HEK293 (cell line): ENCODE data around the gene PDE11A.

Source experiments
- CTCF ChIA-PET: fragments of 350-600 bp; formaldehyde crosslinking; extraction: SDS; loops from one replicate; lab custom pipeline; 2021; ENCODE audit warnings: antibody characterized with exemption; lab: Yijun Ruan, JAX
- POLR2A ChIA-PET: fragments of 300-600 bp; formaldehyde crosslinking; extraction: SDS; loops from one replicate; lab custom pipeline; 2020; ENCODE audit warnings: antibody characterized with exemption, inconsistent platforms; lab: Yijun Ruan, JAX
- H3K27ac ChIP-seq: fragments of 200-500 bp; sonication (Bioruptor generic); 2 replicates; pipeline ENCODE4 v1.5.1; 2014; ENCODE audit warnings: low read depth, low read length, control low read depth, inconsistent platforms; ENCODE audit errors: extremely low read depth
- H3K36me3 ChIP-seq, 2 experiments: fragments of 200-500 bp in 1 of 2; sonication (Bioruptor generic) in 1 of 2; 1 replicate in 1 of 2; 2 replicates in 1 of 2; pipeline ENCODE4 v1.5.1; 2014 to 2017; ENCODE audit warnings: inconsistent platforms in 2 of 2, low read length in 2 of 2; ENCODE audit not compliant: control insufficient read depth in 2 of 2, insufficient read depth in 1 of 2
- H3K4me1 ChIP-seq: fragments of 200-500 bp; sonication (Bioruptor generic); 2 replicates; pipeline ENCODE4 v1.5.1; 2014; ENCODE audit warnings: mild to moderate bottlenecking, low read length, inconsistent platforms; ENCODE audit not compliant: control insufficient read depth, insufficient read depth
- H3K4me3 ChIP-seq: 2 replicates; pipeline ENCODE4 v1.5.1; 2011; ENCODE audit warnings: low read depth, mild to moderate bottlenecking, control low read depth, low read length, moderate library complexity
- H3K9me3 ChIP-seq: fragments of 200-500 bp; sonication (Bioruptor generic); 2 replicates; pipeline ENCODE4 v1.5.1; 2014; ENCODE audit warnings: low read depth, low read length, inconsistent platforms; ENCODE audit not compliant: control insufficient read depth, insufficient read depth
- GLIS2 ChIP-seq: fragments of 450-650 bp; formaldehyde crosslinking; IDR thresholded peaks from 2 replicates; pipeline ENCODE4 v1.5.1; 2016; ENCODE audit warnings: missing biosample characterization, missing genetic modification characterization
- INSM2 ChIP-seq: fragments of 450-650 bp; formaldehyde crosslinking; IDR thresholded peaks from 2 replicates; pipeline ENCODE4 v1.5.1; 2016; ENCODE audit warnings: missing biosample characterization, missing genetic modification characterization
- KLF17 ChIP-seq: fragments of 450-650 bp; formaldehyde crosslinking; IDR thresholded peaks from 2 replicates; pipeline ENCODE4 v1.5.1; 2016; ENCODE audit warnings: missing biosample characterization, missing genetic modification characterization
- OVOL3 ChIP-seq: fragments of 450-650 bp; formaldehyde crosslinking; IDR thresholded peaks from 2 replicates; pipeline ENCODE4 v1.5.1; 2016; ENCODE audit warnings: missing biosample characterization, missing genetic modification characterization
- SETDB1 ChIP-seq: IDR thresholded peaks from one replicate; pipeline ENCODE4 v1.6.1; 2017; ENCODE audit warnings: mild to moderate bottlenecking, low read length, moderate library complexity, mixed read lengths; ENCODE audit not compliant: insufficient read length
- ZBTB44 ChIP-seq: fragments of 450-650 bp; IDR thresholded peaks from 2 replicates; pipeline ENCODE4 v1.5.1; 2018; ENCODE audit warnings: missing biosample characterization, mild to moderate bottlenecking, missing genetic modification characterization
- ZBTB48 ChIP-seq: fragments of 450-650 bp; formaldehyde crosslinking; IDR thresholded peaks from 2 replicates; pipeline ENCODE4 v1.5.1; 2016; ENCODE audit warnings: missing biosample characterization, missing genetic modification characterization
- ZBTB8A ChIP-seq: fragments of 450-650 bp; formaldehyde crosslinking; IDR thresholded peaks from 2 replicates; pipeline ENCODE4 v1.5.1; 2016; ENCODE audit warnings: missing biosample characterization, missing genetic modification characterization
- ZNF133 ChIP-seq: fragments of 450-650 bp; formaldehyde crosslinking; IDR thresholded peaks from 2 replicates; pipeline ENCODE4 v1.5.1; 2016; ENCODE audit warnings: missing biosample characterization, missing genetic modification characterization
- ZNF146 ChIP-seq: fragments of 450-650 bp; formaldehyde crosslinking; IDR thresholded peaks from 2 replicates; pipeline ENCODE4 v1.5.1; 2016; ENCODE audit warnings: missing biosample characterization, missing genetic modification characterization
- ZNF280C ChIP-seq: fragments of 450-650 bp; formaldehyde crosslinking; IDR thresholded peaks from 2 replicates; pipeline ENCODE4 v1.5.1; 2016; ENCODE audit warnings: missing biosample characterization, missing genetic modification characterization
- ZNF311 ChIP-seq: fragments of 450-650 bp; formaldehyde crosslinking; IDR thresholded peaks from 2 replicates; pipeline ENCODE4 v1.5.1; 2017; ENCODE audit warnings: missing biosample characterization, missing genetic modification characterization, borderline replicate concordance
- ZNF341 ChIP-seq: fragments of 450-650 bp; formaldehyde crosslinking; IDR thresholded peaks from 2 replicates; pipeline ENCODE4; 2016; ENCODE audit warnings: low read depth, missing biosample characterization, missing genetic modification characterization
- ZNF391 ChIP-seq: fragments of 450-650 bp; formaldehyde crosslinking; IDR thresholded peaks from 2 replicates; pipeline ENCODE4 v1.5.1; 2016; ENCODE audit warnings: low read depth, missing biosample characterization, missing genetic modification characterization, borderline replicate concordance
- ZNF473 ChIP-seq: fragments of 450-650 bp; formaldehyde crosslinking; IDR thresholded peaks from 2 replicates; pipeline ENCODE4 v1.5.1; 2017; ENCODE audit warnings: missing biosample characterization, missing genetic modification characterization
- ZNF530 ChIP-seq: fragments of 450-650 bp; formaldehyde crosslinking; IDR thresholded peaks from 2 replicates; pipeline ENCODE4 v1.5.1; 2016; ENCODE audit warnings: low read depth, missing biosample characterization, missing genetic modification characterization
- ZNF585B ChIP-seq: fragments of 450-650 bp; formaldehyde crosslinking; IDR thresholded peaks from 2 replicates; pipeline ENCODE4 v1.5.1; 2016; ENCODE audit warnings: missing biosample characterization, missing genetic modification characterization
- ZNF596 ChIP-seq: fragments of 450-650 bp; IDR thresholded peaks from 2 replicates; pipeline ENCODE4 v1.5.0; 2018; ENCODE audit warnings: missing biosample characterization, mild to moderate bottlenecking, missing genetic modification characterization, moderate library complexity
- ZNF624 ChIP-seq: fragments of 450-650 bp; formaldehyde crosslinking; IDR thresholded peaks from 2 replicates; pipeline ENCODE4 v1.5.1; 2017; ENCODE audit warnings: missing biosample characterization, missing genetic modification characterization
- ZNF629 ChIP-seq: fragments of 450-650 bp; formaldehyde crosslinking; IDR thresholded peaks from 2 replicates; pipeline ENCODE4 v1.5.1; 2017; ENCODE audit warnings: missing biosample characterization, missing genetic modification characterization
- ZNF654 ChIP-seq: fragments of 450-650 bp; formaldehyde crosslinking; IDR thresholded peaks from 2 replicates; pipeline ENCODE4 v1.5.1; 2016; ENCODE audit warnings: low read depth, missing biosample characterization, missing genetic modification characterization
- ZNF664 ChIP-seq: fragments of 450-650 bp; formaldehyde crosslinking; IDR thresholded peaks from 2 replicates; pipeline ENCODE4 v1.5.1; 2016; ENCODE audit warnings: missing biosample characterization, missing genetic modification characterization
- ZNF670 ChIP-seq: fragments of 450-650 bp; formaldehyde crosslinking; IDR thresholded peaks from 2 replicates; pipeline ENCODE4 v1.5.1; 2016; ENCODE audit warnings: missing biosample characterization, missing genetic modification characterization, low read depth
- ZNF791 ChIP-seq: fragments of 450-650 bp; formaldehyde crosslinking; IDR thresholded peaks from 2 replicates; pipeline ENCODE4 v1.5.1; 2016; ENCODE audit warnings: missing biosample characterization, missing genetic modification characterization
- ZSCAN5A ChIP-seq: fragments of 450-650 bp; formaldehyde crosslinking; IDR thresholded peaks from 2 replicates; pipeline ENCODE4 v1.5.1; 2016; ENCODE audit warnings: missing biosample characterization, missing genetic modification characterization

Gene PDE11A

GRCh38 chr2:177909962-177910361, 162.6 kb downstream of the PDE11A start:
- Histone ChIP-seq H3K9me3 (no peaks in the 10 kb centered on the region), H3K36me3 (no peaks in the 10 kb centered on the region), H3K27ac (no peak overlapping the region), H3K4me1 (no peaks in the 10 kb centered on the region), H3K4me3 (no peak overlapping the region)
- POLR2A ChIA-PET, result no interaction called here
- TF ChIP-seq ZNF670 (tag by site-specific recombination) (no peak), ZBTB44 (tag by site-specific recombination) (no peak), ZNF530 (no peak), ZNF280C (tag by site-specific recombination) (no peak), ZNF146 (no peak), ZNF391 (tag by site-specific recombination) (no peak), ZNF664 (tag by site-specific recombination) (no peak), ZBTB8A (tag by site-specific recombination) (no peak)
- CTCF ChIA-PET, result no interaction called here

- H3K27ac ChIP-seq, result no peak overlapping the region
- H3K4me1 ChIP-seq, result no peaks in the 10 kb centered on the region
- no peak overlapping the region for H3K4me3 ChIP-seq
- TF ChIP-seq ZNF624 (tag by site-specific recombination), result no peak
- no peak for TF ChIP-seq ZNF596
- TF ChIP-seq ZNF391 (tag by site-specific recombination), result no peak
- TF ChIP-seq ZNF311 (tag by site-specific recombination), result no peak
- no peak for TF ChIP-seq ZNF341
- TF ChIP-seq GLIS2 (tag by site-specific recombination), result no peak
- no peak for TF ChIP-seq INSM2
- no peak for TF ChIP-seq ZNF791 (tag by site-specific recombination)
- no peak for TF ChIP-seq SETDB1
- TF ChIP-seq OVOL3, result no peak
- no peak for TF ChIP-seq ZBTB48 (tag by site-specific recombination)
- no peak for TF ChIP-seq ZNF654 (tag by site-specific recombination)
- TF ChIP-seq ZNF585B (tag by site-specific recombination), result no peak
- no peak for TF ChIP-seq ZNF473 (tag by site-specific recombination)
- TF ChIP-seq ZNF133, result no peak
- TF ChIP-seq KLF17 (tag by site-specific recombination), result no peak
- no peak for TF ChIP-seq ZSCAN5A
- TF ChIP-seq ZNF629 (tag by site-specific recombination), result no peak
- TF ChIP-seq, all 188 proteins: peak for 0
- CTCF ChIA-PET, result interaction anchor here (0.6 to 1.2 kb wide), 2 partner anchors 17 to 398 kb away, joined by 3 to 4 read pairs; no protein-coding TSS in a partner anchor
- H3K36me3 ChIP-seq, result no peaks in the 10 kb centered on the region
- no peaks in the 10 kb centered on the region for H3K9me3 ChIP-seq
- POLR2A ChIA-PET, result no interaction called here
Measured at GRCh38 chr2:177908824-177909223, 163.8 kb downstream of the PDE11A start.
